Calu3 (cell line): Measurements from ENCODE around the gene GUF1. TPM values are rescaled to one million over a fixed set of nuclear protein-coding genes. Genes with fewer than 3 reads are reported as not detected.

Experiments used
- BruUV-seq: library from RNA; stranded (reverse); fragments of 400-500 nt; replicated peaks from 2 replicates; lab custom pipeline; 2021; lab: Mats Ljungman, UMichigan
- CTCF ChIA-PET: fragments of 300-600 bp; sonication (Branson Sonifier 250); formaldehyde crosslinking; loops from one replicate; lab custom pipeline; 2022; ENCODE audit warnings: antibody characterized with exemption; lab: Charles Lee
- DNase-seq: peaks from one replicate; pipeline ENCODE4 v3.0.0; 2022
- H3K27ac Mint-ChIP-seq: one replicate; pipeline ENCODE4 v1.8.0; 2022; ENCODE audit warnings: mixed read lengths; ENCODE audit not compliant: unreplicated experiment
- H3K27me3 Mint-ChIP-seq: one replicate; pipeline ENCODE4 v1.8.0; 2022; ENCODE audit warnings: mixed read lengths; ENCODE audit not compliant: unreplicated experiment
- H3K36me3 Mint-ChIP-seq: one replicate; pipeline ENCODE4 v1.8.0; 2022; ENCODE audit warnings: mild to moderate bottlenecking, moderate library complexity, mixed read lengths; ENCODE audit not compliant: insufficient read depth, unreplicated experiment
- H3K4me1 Mint-ChIP-seq: one replicate; pipeline ENCODE4 v1.8.0; 2022; ENCODE audit warnings: mild to moderate bottlenecking, low read depth, mixed read lengths; ENCODE audit not compliant: unreplicated experiment
- H3K4me3 Mint-ChIP-seq: one replicate; pipeline ENCODE4 v1.8.0; 2022; ENCODE audit warnings: mild to moderate bottlenecking, low read depth, moderate library complexity, mixed read lengths; ENCODE audit not compliant: unreplicated experiment
- H3K9me3 Mint-ChIP-seq: one replicate; pipeline ENCODE4 v1.8.0; 2022; ENCODE audit warnings: low read depth, mixed read lengths; ENCODE audit not compliant: unreplicated experiment
- CTCF ChIP-seq: fragments of 200-600 bp; IDR thresholded peaks from one replicate; pipeline ENCODE4 v1.8.0; 2022; ENCODE audit warnings: antibody characterized with exemption; ENCODE audit not compliant: unreplicated experiment
- intact Hi-C: fragments of 100-400 bp; cut with micrococcal nuclease; formaldehyde crosslinking; loops from one replicate; pipeline ENCODE4 v1.10.0; 2022; ENCODE audit not compliant: unreplicated experiment
- total RNA-seq: library from RNA; stranded (reverse); gene quantifications from 2 replicates; pipeline ENCODE4 v1.2.3, GENCODE V29; 2022

GUF1 gene
- total RNA-seq, 1 experiment from 2014 or later: 12.1 TPM

GRCh38 chr4:44740201-44740600 is 62.0 kb downstream of the GUF1 start:
- TF ChIP-seq CTCF: no peak
- no peak for DNase-seq
- intact Hi-C loops: no loop called here
- peaks cover 3% of the 10 kb centered on the region for H3K9me3 Mint-ChIP-seq
- CTCF ChIA-PET: no interaction called here
- H3K36me3 Mint-ChIP-seq: no peaks in the 10 kb centered on the region
- BruUV-seq: no TSS peak
- H3K27me3 Mint-ChIP-seq: peaks cover 16% of the 10 kb centered on the region
- no peaks in the 10 kb centered on the region for H3K4me1 Mint-ChIP-seq
- no peak overlapping the region for H3K27ac Mint-ChIP-seq
- no peak overlapping the region for H3K4me3 Mint-ChIP-seq

Other genes starting within 250 kb of the GUF1 start
- not detected in 2 replicates for gene KCTD8, start 229.6 kb upstream of the GUF1 start, total RNA-seq
- 0.73 TPM in 1 of 2 replicates, not detected in the other for gene YIPF7, start 26.8 kb upstream of the GUF1 start, total RNA-seq
- 6.8 and 7.1 TPM in 2 replicates for gene GNPDA2, start 48.1 kb downstream of the GUF1 start, total RNA-seq